Tibial nerve (tissue), 3 donors: ENCODE measurements around the gene GALNT12.

Source experiments
- POLR2A ChIP-seq, 2 donors: fragments of 450-650 bp; IDR thresholded peaks; one replicate each; pipeline ENCODE4 v1.6.1; 2017; ENCODE audit warnings: antibody characterized with exemption in 2 of 2, mild to moderate bottlenecking in 2 of 2, moderate library complexity in 2 of 2
- TF ChIP-seq, protein P1 (sequence below), 5 experiments: fragments of 200-600 bp in 3 of 5; fragments of 450-650 bp in 2 of 5; sonication (generic) in 3 of 5; IDR thresholded peaks; one replicate each; pipeline ENCODE4 v1.5.1; 2016 to 2019; ENCODE audit warnings: antibody characterized with exemption in 5 of 5, mild to moderate bottlenecking in 3 of 5, moderate library complexity in 2 of 5

DNA sequence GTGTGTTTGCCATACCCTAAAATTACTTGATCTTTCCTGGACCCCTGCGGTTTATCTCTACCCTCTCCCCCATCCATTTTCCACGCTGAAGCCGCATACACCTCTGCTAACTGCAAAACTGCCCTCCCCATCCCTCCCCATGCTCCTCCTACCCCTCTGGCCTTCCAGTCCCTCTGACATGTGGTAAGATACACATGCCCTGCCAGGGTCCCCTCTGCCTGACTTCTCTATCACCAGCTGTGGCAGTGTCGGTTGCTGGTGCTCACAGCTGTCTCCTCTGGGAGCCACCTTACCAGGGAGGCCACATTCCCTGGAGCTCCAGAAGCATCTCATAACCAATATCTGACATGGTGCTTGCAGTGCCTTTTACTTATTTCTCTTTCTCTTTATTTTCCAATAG lies 77.4 kb downstream of the GALNT12 start:
- TF ChIP-seq, protein P1, sequence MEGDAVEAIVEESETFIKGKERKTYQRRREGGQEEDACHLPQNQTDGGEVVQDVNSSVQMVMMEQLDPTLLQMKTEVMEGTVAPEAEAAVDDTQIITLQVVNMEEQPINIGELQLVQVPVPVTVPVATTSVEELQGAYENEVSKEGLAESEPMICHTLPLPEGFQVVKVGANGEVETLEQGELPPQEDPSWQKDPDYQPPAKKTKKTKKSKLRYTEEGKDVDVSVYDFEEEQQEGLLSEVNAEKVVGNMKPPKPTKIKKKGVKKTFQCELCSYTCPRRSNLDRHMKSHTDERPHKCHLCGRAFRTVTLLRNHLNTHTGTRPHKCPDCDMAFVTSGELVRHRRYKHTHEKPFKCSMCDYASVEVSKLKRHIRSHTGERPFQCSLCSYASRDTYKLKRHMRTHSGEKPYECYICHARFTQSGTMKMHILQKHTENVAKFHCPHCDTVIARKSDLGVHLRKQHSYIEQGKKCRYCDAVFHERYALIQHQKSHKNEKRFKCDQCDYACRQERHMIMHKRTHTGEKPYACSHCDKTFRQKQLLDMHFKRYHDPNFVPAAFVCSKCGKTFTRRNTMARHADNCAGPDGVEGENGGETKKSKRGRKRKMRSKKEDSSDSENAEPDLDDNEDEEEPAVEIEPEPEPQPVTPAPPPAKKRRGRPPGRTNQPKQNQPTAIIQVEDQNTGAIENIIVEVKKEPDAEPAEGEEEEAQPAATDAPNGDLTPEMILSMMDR (IDR thresholded peaks at IDR 0.05): no peak
- TF ChIP-seq POLR2A (IDR thresholded peaks at IDR 0.05): no peak
